NCI-H1694 treated with DMSO at 0.1 percent for 48 hours (cell line): ENCODE results near the gene PRKCH.

ENCODE experiments used
- DNase-seq: peaks from one replicate; lab custom pipeline; 2025; lab: John Stamatoyannopoulos, UW

The PRKCH gene

GRCh38 chr14:61475316-61475715, 153.9 kb downstream of the PRKCH start:
- peak; percentile 69 for DNase-seq

- no peak for DNase-seq
Observed at GRCh38 chr14:61476105-61476753, 154.8 kb downstream of the PRKCH start.

- no peak for DNase-seq
Observed at GRCh38 chr14:61476754-61477410, 155.5 kb downstream of the PRKCH start.

- no peak for DNase-seq
Observed at GRCh38 chr14:61477712-61478462, 156.5 kb downstream of the PRKCH start.

- no peak for DNase-seq
Observed at GRCh38 chr14:61478971-61479473, 157.6 kb downstream of the PRKCH start.

GRCh38 chr14:61479746-61480502, 158.5 kb downstream of the PRKCH start:
- DNase-seq: no peak

- no peak for DNase-seq
Observed at GRCh38 chr14:61480704-61481285, 159.4 kb downstream of the PRKCH start.

GRCh38 chr14:61481701-61482100, 160.3 kb downstream of the PRKCH start:
- no peak for DNase-seq

- no peak for DNase-seq
Observed at GRCh38 chr14:61482348-61483206, 161.2 kb downstream of the PRKCH start.

- DNase-seq: no peak
Observed at GRCh38 chr14:61483476-61483875, 162.1 kb downstream of the PRKCH start.

GRCh38 chr14:61484031-61484430, 162.7 kb downstream of the PRKCH start:
- DNase-seq: no peak

- no peak for DNase-seq
Observed at GRCh38 chr14:61484826-61485584, 163.6 kb downstream of the PRKCH start.

GRCh38 chr14:61485661-61486060, 164.3 kb downstream of the PRKCH start:
- no peak for DNase-seq

- no peak for DNase-seq
Observed at GRCh38 chr14:61486930-61487495, 165.6 kb downstream of the PRKCH start.

- DNase-seq: no peak
Observed at GRCh38 chr14:61488417-61489401, 167.3 kb downstream of the PRKCH start.

- DNase-seq: no peak
Observed at GRCh38 chr14:61489512-61489911, 168.1 kb downstream of the PRKCH start.

GRCh38 chr14:61489932-61490331, 168.6 kb downstream of the PRKCH start:
- no peak for DNase-seq

- no peak for DNase-seq
Observed at GRCh38 chr14:61491224-61491623, 169.8 kb downstream of the PRKCH start.
